Natural killer cell (primary cell): ENCODE results near the gene ZNF473. TPM values are rescaled to one million over a fixed set of nuclear protein-coding genes. Genes with fewer than 3 reads are reported as not detected.

Experiments
- ATAC-seq, 3 donors: fragments of 150-1000 bp in 2 of 3; fragments of 200-7000 bp in 1 of 3; cut with Tn5 transposase; 1 replicate in 1 of 3; 2 replicates in 2 of 3; pipeline ENCODE4 v1.10.0; 2021; ENCODE audit warnings: mild to moderate bottlenecking in 2 of 3, moderate library complexity in 2 of 3
- DNase-seq, 2 donors: peaks; one replicate each; pipeline versions ENCODE4 v3.0.0 to v3.0.0-alpha.2; 2013 to 2021; ENCODE audit warnings: mixed read lengths in 1 of 2
- H3K27ac ChIP-seq: one replicate; pipeline ENCODE4 v1.5.1; 2013; ENCODE audit warnings: mild to moderate bottlenecking, low read length
- H3K27me3 ChIP-seq: one replicate; pipeline ENCODE4 v1.6.1; 2013; ENCODE audit warnings: low read length; ENCODE audit not compliant: control insufficient read depth, insufficient read depth
- H3K36me3 ChIP-seq: one replicate; pipeline ENCODE4 v1.6.1; 2013; ENCODE audit warnings: low read length; ENCODE audit not compliant: control insufficient read depth, insufficient read depth
- H3K4me1 ChIP-seq: one replicate; pipeline ENCODE4 v1.6.1; 2013; ENCODE audit warnings: low read length; ENCODE audit not compliant: control insufficient read depth, insufficient read depth
- H3K4me3 ChIP-seq: one replicate; pipeline ENCODE4 v1.5.1; 2013; ENCODE audit warnings: low read length
- H3K9me3 ChIP-seq: one replicate; pipeline ENCODE4 v1.6.1; 2013; ENCODE audit warnings: low read length; ENCODE audit not compliant: control insufficient read depth, insufficient read depth
- H3K27ac Mint-ChIP-seq, 2 donors: one replicate each; pipeline ENCODE4 v1.8.0; 2022; ENCODE audit warnings: mild to moderate bottlenecking in 2 of 2, mixed read lengths in 2 of 2, moderate library complexity in 1 of 2
- H3K27me3 Mint-ChIP-seq, 2 donors: one replicate each; pipeline ENCODE4 v1.8.0; 2022; ENCODE audit warnings: low read depth in 2 of 2, mixed read lengths in 2 of 2
- H3K36me3 Mint-ChIP-seq: one replicate; pipeline ENCODE4 v1.8.0; 2022; ENCODE audit warnings: mixed read lengths
- H3K4me1 Mint-ChIP-seq, 2 donors: one replicate each; pipeline ENCODE4 v1.8.0; 2022; ENCODE audit warnings: mixed read lengths in 2 of 2
- H3K4me3 Mint-ChIP-seq: one replicate; pipeline ENCODE4 v1.8.0; 2022; ENCODE audit warnings: mild to moderate bottlenecking, moderate library complexity, mixed read lengths
- H3K9me3 Mint-ChIP-seq, 2 donors: one replicate each; pipeline ENCODE4 v1.8.0; 2022; ENCODE audit warnings: mixed read lengths in 2 of 2
- WGBS: methylation state at CpG from one replicate; pipeline ENCODE4 v1.1.7; 2013; ENCODE audit warnings: missing lambda C conversion rate; ENCODE audit not compliant: insufficient coverage; 5-methylcytosine and 5-hydroxymethylcytosine counted together
- intact Hi-C: fragments of 100-400 bp; cut with micrococcal nuclease; formaldehyde crosslinking; loops from one replicate; pipeline ENCODE4 v1.14.2; 2022
- total RNA-seq, 4 donors: library from RNA; stranded (reverse); fragments of 120-200 nt in 1 of 4; gene quantifications; one replicate each; pipeline versions ENCODE4 v1.2.3 to v1.2.4, GENCODE V29; 2013 to 2022
- TF ChIP-seq, protein P1 (sequence below): fragments of 200-600 bp; IDR thresholded peaks from one replicate; pipeline ENCODE4 v1.8.0; 2022; ENCODE audit warnings: antibody characterized with exemption

Gene ZNF473
- total RNA-seq, 3 donors from 2014 or later (not counting 1 experiment from before 2014, with no cell fraction given): 7.9 to 16.2 (median 12.9) TPM

DNA sequence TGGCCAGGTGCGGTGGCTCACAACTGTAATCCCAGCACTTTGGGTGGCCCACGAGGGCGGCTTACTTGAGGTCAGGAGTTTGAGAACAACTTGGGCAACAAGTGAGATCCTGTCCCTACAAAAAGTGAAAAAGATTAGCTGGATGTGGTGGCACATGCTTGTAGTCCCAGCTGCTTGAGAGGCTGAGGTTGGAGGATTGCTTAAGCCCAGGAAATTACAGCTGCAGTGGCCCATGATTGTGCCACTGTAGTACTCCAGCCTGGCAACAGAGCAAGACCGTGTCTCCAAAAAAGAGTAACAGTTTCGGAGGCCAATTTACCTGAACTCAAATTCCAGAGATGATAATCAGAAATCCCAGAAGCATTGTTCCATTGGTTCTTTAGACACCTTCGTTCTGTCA, 4.4 kb downstream of the ZNF473 start:
- H3K36me3 Mint-ChIP-seq: peaks cover 6% of the 10 kb centered on the region

DNA sequence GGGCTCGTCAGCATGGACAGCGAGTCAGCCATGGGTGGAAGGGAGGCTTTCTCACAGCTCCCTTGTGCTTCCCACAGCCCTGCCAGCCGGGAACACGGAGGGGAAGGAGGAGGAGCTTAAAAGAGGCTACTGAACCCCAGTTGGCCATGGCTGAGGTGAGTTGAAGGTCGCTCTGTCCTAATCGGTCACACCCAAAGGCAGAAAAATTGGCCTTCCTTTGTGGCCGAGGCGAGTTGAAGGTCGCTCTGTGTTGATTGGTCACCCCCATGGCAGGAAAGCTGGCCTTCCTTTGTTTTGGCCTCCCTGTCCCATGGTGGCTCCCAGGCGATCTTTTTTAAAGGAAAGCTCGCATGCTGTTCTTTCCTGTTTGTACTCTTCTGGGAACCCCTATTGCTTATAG, 5.1 kb downstream of the ZNF473 start:
- Histone ChIP-seq H3K9me3 (no peaks in the 10 kb centered on the region), H3K4me3 (no peak overlapping the region), H3K27ac (no peak overlapping the region), H3K36me3 (peaks cover 20% of the 10 kb centered on the region), H3K27me3 (no peaks in the 10 kb centered on the region), H3K4me1 (peaks cover 15% of the 10 kb centered on the region)
- DNase-seq: no peak
- intact Hi-C loops: no loop called here
- H3K9me3 Mint-ChIP-seq: no peaks in the 10 kb centered on the region
- peaks cover 6% of the 10 kb centered on the region for H3K36me3 Mint-ChIP-seq
- TF ChIP-seq, protein P1, sequence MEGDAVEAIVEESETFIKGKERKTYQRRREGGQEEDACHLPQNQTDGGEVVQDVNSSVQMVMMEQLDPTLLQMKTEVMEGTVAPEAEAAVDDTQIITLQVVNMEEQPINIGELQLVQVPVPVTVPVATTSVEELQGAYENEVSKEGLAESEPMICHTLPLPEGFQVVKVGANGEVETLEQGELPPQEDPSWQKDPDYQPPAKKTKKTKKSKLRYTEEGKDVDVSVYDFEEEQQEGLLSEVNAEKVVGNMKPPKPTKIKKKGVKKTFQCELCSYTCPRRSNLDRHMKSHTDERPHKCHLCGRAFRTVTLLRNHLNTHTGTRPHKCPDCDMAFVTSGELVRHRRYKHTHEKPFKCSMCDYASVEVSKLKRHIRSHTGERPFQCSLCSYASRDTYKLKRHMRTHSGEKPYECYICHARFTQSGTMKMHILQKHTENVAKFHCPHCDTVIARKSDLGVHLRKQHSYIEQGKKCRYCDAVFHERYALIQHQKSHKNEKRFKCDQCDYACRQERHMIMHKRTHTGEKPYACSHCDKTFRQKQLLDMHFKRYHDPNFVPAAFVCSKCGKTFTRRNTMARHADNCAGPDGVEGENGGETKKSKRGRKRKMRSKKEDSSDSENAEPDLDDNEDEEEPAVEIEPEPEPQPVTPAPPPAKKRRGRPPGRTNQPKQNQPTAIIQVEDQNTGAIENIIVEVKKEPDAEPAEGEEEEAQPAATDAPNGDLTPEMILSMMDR: no peak
- WGBS: 97% methylated on average over 11 of the region's 11 CpGs
- ATAC-seq: no peak
- H3K27ac Mint-ChIP-seq: no peak overlapping the region
- no peaks in the 10 kb centered on the region for H3K27me3 Mint-ChIP-seq
- H3K4me1 Mint-ChIP-seq: peaks cover 20 to 37% of the 10 kb centered on the region in 2 donors
- H3K4me3 Mint-ChIP-seq: no peak overlapping the region

More for the DNA sequence above, 4.4 kb downstream of the ZNF473 start:
- TF ChIP-seq, protein P1: no peak
- Mint-ChIP-seq H3K4me1 (peaks cover 27 to 39% of the 10 kb centered on the region in 2 donors), H3K4me3 (no peak overlapping the region), H3K27ac (no peak overlapping the region), H3K27me3 (no peaks in the 10 kb centered on the region), H3K9me3 (no peaks in the 10 kb centered on the region)
- Histone ChIP-seq H3K36me3 (peaks cover 20% of the 10 kb centered on the region), H3K27ac (no peak overlapping the region), H3K4me3 (no peak overlapping the region), H3K27me3 (no peaks in the 10 kb centered on the region), H3K9me3 (no peaks in the 10 kb centered on the region), H3K4me1 (peaks cover 16% of the 10 kb centered on the region)
- DNase-seq (no peak), ATAC-seq (no peak)
- WGBS: 96% methylated on average over 6 of the region's 6 CpGs
- intact Hi-C loops: no loop called here

DNA sequence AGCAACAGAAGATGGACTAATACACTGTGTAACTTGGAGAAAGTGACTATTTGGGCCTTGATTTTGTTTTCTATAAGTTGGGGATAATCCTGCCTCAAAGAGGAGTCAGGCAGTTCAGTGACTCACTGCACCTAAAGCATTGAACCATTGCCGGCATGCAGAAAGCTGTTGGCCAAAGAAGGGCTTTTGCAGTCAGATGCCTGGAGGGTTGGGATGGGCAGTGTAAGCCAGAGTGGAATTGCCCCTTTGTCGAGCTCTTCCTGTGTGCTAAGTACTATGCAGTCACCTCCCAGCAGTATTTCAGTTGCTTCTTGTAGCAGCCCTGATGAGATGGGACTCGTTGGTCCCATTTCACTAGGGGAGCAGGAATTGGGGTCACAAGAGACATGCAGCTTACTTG, 11.1 kb downstream of the ZNF473 start:
- no peak overlapping the region for H3K4me3 ChIP-seq
- Mint-ChIP-seq H3K27me3 (no peaks in the 10 kb centered on the region), H3K27ac (no peak overlapping the region), H3K9me3 (no peaks in the 10 kb centered on the region), H3K4me1 (peaks cover 10 to 16% of the 10 kb centered on the region in 2 donors), H3K36me3 (peaks cover 18% of the 10 kb centered on the region), H3K4me3 (no peak overlapping the region)
- H3K27me3 ChIP-seq: no peaks in the 10 kb centered on the region
- TF ChIP-seq, protein P1: no peak
- DNase-seq (no peak), ATAC-seq (no peak)
- intact Hi-C loops: no loop called here
- H3K27ac ChIP-seq: no peak overlapping the region
- no peaks in the 10 kb centered on the region for H3K9me3 ChIP-seq
- no peaks in the 10 kb centered on the region for H3K4me1 ChIP-seq
- H3K36me3 ChIP-seq: peaks cover 48% of the 10 kb centered on the region
- 89% methylated on average over 3 of the region's 3 CpGs for WGBS

DNA sequence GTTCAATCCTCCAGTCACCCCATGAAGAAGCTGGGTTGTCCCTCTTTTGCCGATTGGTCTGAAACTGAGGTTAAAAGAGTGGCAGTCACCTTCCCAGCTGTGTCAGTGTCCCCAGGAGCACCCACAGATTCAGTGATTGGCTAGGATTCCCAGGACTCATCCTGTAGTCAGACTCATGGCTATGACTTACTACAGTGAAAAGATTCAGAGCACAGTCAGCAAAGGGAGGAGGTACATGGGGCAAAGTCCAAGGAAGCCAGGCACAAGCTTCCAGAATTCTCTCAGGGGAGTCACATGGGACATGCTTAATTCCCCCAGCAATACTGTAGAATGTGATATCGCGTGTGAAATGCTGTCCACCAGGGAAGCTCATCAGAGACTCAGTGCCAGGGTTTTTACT, 14.2 kb downstream of the ZNF473 start:
- H3K4me1 Mint-ChIP-seq: peaks cover 6 to 10% of the 10 kb centered on the region in 2 donors
- peaks cover 42% of the 10 kb centered on the region for H3K36me3 Mint-ChIP-seq
- intact Hi-C loops: no loop called here
- Histone ChIP-seq H3K4me1 (no peaks in the 10 kb centered on the region), H3K9me3 (peaks cover 9% of the 10 kb centered on the region), H3K27ac (no peak overlapping the region), H3K36me3 (peaks cover 59% of the 10 kb centered on the region), H3K4me3 (no peak overlapping the region), H3K27me3 (no peaks in the 10 kb centered on the region)
- H3K9me3 Mint-ChIP-seq: peaks cover 3 to 7% of the 10 kb centered on the region in 2 donors
- no peak for DNase-seq
- TF ChIP-seq, protein P1: no peak
- H3K27me3 Mint-ChIP-seq: no peaks in the 10 kb centered on the region
- ATAC-seq: no peak
- H3K27ac Mint-ChIP-seq: peak overlapping the region in 1 of 2 donors; percentile 11
- 97% methylated on average over 3 of the region's 3 CpGs for WGBS
- no peak overlapping the region for H3K4me3 Mint-ChIP-seq
